GM18873 (cell line): ENCODE data around the gene MRPS34.

Source experiments
- ATAC-seq: cut with Tn5 transposase; IDR thresholded peaks from one replicate; pipeline ENCODE4 v1.9.1; 2021; ENCODE audit warnings: mild to moderate bottlenecking, moderate library complexity, moderate number of reproducible peaks; ENCODE audit not compliant: unreplicated experiment, low FRiP score

Gene MRPS34

DNA sequence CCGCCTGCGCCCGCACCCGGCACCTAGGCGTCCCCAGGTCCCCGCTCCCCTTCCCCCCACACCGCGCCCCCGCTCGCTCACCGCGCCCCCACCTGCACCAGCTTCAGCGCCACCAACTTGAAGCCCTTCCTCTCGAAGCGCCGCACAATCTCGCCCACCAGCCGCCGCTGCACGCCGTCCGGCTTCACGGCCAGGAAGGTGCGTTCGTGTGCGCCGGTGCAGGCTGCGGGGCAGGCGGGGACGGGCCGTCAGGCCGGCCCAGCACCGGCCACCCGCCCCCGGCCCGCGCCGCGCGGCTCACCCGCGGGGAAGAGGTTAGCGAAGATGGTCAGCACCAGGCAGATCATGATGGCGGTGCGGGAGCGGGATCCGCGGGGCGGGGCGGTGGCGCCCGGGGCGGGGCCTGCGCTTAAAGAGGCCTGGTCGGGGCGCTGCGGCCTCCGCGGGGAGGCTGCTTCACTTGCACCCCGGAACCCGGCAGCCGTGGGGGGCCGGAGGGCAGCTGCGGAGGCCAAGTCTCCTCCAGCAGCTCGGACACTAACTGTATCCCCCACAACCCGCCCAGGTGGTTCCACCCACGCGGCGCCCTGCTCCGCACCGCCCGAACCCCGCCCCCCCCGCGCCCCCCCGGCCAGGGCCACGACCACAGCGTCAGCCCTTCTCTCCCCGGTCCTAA lies 1.6 kb downstream of the MRPS34 start, which contains the start of gene NME3:
Gene NME3 (minus strand): TSS at position 356 of the 676 bp plus-strand sequence. CDS start 9 bp downstream, at position 347.
- ATAC-seq: no peak

DNA sequence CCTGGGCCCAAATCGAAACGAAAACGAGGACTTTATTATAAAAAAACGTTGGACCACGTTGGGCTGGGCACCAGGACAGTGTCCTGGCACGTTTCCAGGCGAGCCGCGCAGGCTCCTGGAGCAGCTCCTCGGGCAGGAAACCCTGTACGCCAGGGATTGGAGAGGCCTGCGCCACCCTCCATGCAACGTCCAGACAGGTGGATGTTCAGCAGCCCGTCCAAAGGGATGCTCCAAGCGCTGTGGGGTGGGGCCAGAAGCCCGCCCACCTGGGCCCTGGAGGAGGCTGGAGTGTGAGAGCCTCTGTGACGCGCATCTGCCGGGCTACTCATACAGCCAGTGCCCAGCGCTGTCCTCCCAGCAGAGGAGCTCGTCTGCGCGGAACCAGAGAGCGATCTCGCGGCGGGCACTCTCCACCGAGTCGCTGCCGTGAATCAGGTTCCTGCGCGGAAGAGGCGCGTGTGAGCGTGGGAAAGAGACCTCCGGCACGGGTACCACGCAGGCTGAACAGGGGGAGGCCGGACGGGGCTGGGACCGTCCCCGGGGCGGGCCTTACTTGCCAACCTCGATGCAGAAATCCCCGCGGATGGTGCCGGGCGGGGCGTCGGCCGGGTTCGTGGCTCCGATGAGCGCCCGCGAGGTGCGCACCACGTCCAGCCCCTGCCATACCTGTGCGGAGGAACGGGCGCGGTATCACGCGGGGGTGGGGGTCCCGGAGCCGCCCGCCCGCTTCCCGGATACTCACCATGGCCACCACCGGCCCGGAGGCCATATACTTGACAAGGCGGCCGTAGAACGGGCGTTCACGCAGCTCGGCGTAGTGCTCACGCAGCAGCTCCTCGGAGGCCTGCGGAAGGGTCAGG lies 2.4 kb downstream of the MRPS34 start:
- no peak for ATAC-seq

DNA sequence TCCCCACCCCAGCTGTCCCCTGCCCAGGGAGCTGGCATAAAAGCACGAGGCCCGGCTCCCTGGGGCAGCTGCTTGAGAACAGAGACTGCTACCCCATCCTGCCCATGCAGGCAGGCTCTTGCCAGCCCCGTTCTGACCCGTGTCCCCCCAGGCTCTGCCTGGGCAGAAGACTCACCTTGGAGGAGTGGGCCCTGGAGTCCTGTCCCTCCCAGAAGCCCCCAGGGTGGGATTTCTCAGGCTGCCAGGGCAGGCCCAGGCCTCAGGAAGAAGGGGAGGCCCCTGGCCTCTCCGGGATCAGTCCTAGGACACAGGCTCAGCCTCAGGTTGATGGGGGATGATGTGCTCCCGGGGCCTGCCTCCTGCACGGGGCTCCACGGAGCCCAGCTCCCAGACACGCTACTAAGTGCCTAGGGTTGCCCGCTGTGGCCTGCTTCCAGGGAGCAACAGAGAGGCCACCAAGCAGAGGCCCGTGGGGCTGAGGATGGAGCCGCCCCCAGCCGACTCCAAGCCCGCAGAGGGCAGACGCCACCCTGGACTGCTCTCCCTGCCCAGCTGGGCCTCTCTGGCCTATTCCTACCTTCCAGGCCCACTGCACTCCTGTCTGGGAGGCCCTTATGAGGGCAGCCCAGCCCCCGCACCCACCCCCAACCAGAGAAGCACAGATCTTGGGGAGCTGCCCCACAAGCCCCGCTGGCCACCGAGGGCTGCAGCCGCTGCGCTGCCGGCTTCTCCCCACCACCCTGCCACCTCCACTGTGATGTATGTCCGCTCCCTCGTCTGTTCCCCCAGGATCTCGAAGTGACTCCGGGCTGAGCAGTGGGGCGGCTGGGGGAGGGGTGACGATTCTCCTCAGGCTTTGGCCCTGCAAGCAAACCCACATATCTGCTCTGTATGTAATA lies 3.3 kb downstream of the MRPS34 start:
- ATAC-seq: no peak

DNA sequence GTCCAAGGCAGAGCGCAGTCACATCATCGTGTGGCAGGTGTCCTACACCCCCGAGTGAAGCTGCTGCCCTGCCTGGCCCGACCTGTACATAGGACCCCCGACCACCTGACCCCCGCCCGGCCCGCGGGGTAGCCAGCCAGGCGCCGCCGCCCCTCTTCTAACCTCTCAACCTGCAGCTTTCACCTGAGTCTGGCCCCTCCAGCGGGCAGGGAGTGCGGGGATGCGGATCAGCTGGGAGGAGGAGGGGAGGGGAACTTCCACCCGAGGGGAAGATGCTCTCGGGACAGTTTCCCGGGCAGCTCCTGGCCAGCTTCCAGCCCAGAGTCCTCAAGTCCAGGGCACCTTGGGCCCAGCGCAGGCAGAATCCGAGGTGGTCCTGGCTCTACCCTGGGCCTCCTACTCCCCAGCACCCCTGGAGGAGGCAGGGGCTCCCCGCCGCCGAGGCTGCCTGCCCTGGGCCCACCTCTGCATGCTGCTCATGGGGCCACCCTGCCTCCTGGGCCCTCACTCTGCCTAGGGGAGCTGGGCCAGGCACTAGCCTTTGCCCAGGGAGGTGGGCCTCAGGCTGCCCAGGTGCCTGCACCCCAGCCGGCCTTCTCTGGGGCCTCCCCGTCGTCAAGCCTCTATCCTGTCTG lies 4.0 kb downstream of the MRPS34 start:
- no peak for ATAC-seq

DNA sequence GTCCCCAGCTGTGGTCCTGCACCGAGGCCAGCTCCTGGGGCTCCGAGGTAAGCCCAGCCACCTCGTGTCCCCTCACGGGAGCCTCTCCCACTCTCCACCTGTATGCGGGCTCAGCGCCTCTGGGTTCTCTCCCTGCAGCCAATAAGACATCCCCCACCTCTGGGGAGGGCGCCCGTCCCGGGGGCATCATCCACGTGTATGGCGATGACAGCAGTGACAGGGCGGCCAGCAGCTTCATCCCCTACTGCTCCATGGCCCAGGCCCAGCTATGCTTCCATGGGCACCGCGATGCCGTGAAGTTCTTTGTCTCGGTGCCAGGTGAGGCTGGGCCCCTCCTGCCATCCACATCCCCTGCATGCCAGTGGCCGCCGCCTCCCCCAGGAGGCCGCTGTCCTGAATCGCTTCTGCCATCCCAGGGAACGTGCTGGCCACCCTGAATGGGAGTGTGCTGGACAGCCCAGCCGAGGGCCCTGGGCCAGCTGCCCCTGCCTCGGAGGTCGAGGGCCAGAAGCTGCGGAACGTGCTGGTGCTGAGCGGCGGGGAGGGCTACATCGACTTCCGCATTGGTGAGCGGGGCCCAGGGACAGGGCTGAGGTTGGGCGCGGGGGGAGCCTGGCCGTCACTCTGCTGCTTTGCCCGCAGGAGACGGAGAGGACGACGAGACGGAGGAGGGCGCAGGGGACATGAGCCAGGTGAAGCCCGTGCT lies 4.7 kb downstream of the MRPS34 start:
- ATAC-seq: no peak

DNA sequence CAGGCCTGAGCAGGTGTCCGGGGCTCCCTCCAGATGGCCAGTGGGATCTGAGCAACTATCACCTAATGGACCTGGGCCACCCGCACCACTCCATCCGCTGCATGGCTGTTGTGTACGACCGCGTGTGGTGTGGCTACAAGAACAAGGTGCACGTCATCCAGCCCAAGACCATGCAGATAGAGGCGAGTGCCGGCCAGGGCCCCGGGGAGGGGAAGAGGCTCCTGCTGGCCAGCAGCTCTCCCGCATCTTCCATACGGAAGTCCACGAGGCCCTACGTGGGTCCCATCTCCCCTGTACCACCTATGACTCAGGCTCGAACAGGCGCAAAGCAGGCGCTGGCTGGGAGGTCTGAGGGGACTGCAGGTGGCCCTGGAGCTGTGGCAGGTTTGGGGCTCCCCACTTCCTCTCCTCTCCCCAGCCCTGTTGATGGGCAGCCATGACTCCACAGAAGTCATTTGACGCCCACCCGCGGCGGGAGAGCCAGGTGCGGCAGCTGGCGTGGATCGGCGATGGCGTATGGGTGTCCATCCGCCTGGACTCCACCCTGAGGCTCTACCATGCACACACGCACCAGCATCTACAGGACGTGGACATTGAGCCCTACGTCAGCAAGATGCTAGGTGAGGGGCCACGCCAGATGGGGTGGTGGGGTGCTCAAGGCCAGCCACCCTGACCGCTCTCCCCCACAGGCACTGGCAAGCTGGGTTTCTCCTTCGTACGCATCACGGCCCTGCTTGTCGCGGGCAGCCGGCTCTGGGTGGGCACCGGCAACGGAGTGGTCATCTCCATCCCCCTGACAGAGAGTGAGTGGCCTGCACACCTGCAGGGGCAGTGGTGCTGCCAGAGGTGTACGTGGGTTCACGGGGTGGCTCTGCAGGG lies 5.6 kb downstream of the MRPS34 start:
- no peak for ATAC-seq

DNA sequence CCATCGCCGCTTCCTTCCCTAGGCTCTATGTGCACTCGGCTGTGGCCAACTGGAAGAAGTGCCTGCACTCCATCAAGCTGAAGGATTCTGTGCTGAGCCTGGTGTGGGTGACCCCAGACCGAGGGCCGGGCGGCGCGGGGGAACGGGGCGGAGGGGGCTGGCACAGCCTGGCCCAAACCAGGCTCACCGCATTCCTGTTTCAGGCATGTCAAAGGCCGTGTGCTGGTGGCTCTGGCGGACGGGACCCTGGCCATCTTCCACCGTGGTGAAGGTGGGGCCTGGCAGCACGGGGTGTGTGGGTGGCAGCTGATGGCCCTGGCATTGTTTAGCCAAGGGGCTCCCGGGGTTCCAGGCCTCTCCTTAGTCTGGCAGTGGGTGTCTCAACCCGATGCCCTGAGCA lies 6.2 kb downstream of the MRPS34 start:
- no peak for ATAC-seq

DNA sequence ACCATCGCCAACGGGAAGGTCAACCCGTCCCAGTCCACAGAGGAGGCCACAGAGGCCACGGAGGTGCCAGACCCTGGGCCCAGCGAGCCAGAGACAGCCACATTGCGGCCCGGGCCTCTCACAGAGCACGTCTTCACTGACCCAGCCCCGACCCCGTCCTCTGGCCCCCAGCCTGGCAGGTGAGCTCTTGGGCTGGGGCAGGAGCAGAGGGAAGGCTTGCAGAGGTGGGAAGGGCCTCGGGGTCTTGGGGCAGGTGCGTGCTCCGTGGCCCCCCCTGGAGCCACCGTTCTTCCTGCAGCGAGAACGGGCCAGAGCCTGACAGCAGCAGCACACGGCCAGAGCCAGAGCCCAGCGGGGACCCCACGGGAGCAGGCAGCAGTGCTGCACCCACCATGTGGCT lies 6.7 kb downstream of the MRPS34 start:
- ATAC-seq: no peak

DNA sequence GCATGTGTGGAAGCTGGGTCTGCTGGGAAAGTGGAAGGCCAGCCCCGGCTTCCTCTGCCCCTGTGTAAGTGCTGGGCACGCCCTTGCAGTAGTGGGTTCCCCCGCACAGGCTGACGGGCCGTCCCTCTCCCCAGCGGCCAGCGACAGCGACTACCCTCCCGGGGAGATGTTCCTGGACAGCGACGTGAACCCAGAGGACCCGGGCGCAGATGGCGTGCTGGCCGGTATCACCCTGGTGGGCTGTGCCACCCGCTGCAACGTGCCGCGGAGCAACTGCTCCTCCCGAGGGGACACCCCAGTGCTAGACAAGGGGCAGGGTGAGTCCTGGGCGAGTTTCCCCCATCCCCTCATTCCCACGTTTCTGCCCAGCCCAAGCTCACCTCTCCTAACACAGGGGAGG lies 7.1 kb downstream of the MRPS34 start:
- ATAC-seq: no peak

DNA sequence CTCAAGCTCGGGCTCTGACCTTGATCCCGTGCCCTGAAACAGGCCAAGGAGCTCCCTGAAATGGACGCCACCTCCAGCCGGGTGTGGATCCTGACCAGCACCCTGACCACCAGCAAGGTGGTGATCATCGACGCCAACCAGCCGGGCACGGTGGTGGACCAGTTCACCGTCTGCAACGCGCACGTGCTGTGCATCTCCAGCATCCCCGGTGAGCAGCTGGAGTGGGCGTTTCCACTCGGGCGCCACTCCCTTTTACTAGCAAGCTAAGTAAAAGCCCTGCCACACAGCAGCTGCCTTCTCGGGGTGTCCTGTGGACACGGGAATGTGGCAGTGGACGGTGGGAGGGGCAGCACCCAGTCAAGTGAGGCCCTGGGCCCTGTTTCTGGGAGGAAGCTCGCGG lies 8.0 kb downstream of the MRPS34 start:
- no peak for ATAC-seq

DNA sequence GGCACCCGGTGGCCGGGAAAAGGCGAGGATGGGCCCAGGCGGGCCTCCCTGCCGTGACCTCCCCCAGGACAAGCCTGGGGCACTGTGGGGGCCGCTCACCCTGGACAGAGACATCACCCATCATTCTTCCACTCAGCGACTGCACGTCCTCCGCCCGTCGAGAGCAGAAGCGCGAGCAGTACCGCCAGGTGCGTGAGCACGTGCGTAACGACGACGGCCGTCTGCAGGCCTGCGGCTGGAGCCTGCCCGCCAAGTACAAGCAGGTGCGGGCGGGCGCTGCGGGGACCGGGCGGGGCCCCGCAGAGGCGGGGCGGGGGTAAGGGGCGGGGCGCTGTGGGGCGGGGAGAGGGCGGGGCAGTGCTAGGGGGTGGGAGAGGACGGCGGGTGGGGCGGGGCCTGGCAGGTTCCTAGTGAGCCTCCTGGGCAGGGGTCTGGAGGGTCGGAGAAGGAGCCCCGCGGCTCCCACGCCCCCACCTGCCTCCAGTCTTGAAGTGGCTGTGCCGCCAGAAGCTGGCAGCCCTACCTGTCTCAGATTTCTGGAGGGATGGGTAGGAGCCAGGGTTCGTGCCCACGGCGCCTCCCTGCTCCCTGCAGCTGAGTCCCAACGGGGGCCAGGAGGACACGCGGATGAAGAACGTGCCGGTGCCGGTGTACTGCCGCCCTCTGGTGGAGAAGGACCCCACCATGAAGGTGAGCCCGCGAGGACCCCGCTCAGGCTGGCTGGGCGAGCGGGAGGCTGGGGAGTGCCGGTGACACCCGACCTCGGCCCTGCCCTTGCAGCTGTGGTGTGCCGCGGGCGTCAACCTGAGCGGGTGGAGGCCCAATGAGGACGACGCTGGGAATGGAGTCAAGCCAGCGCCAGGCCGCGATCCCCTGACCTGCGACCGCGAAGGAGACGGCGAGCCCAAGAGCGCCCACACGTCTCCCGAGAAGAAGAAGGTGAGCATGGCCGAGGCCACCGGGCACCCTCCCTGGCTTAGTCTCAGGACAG lies 9.1 kb downstream of the MRPS34 start:
- ATAC-seq: no peak

DNA sequence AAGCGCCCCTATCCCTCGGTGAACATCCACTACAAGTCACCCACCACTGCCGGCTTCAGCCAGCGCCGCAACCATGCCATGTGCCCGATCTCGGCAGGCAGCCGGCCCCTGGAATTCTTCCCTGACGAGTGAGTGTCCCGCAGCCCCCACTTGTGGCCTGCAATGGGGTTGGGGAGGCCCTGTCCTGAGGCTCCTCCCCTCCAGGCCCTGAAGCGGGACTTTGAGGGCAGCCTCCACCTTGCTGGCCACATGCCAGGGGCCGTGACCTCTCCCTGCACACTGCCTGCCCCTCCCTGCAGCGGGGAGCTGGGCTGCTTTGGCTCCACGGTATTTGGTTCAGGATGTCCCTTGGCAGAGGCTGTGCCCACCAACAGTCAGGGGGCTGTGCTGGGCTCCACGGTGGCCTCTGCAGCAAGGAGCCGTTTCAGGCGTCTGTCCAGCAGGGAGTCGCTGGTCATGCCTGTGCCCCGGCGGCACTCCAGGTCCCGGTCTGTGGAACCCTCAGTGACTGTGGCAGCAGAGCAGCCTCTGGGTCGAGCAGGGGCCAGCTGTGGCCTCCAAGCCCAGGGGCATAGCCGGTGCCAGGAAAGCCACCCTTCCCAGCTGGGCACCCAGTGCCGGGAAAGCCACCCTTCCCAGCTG lies 9.9 kb downstream of the MRPS34 start:
- no peak for ATAC-seq

DNA sequence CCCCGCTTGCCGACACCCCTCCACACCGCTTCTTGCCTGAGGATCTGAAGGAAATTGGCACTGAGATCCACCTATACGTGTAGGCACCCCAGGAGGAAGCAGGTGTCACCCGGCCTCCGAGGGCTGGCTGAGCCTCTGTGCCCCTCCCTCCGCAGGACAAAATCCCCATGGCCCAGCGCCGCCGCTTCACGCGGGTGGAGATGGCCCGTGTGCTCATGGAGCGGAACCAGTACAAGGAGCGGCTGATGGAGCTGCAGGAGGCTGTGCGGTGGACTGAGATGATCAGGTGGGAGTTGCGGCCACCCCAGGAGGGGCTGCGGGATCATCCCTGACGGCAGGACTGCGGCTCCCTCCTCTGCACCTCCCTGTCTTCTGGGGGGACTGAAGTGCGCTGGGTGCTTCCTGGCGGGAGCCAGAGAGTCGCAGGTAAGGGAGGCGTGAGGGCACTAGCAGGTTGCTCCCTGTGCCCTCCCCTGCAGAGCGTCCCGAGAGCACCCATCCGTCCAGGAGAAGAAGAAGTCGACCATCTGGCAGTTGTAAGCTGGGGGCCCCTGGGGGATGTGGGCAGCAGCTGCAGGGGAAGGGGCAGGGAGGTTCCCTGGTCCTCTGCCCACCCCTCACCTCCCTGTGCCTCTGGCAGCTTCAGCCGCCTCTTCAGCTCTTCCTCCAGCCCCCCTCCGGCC lies 10.6 kb downstream of the MRPS34 start:
- no peak for ATAC-seq

DNA sequence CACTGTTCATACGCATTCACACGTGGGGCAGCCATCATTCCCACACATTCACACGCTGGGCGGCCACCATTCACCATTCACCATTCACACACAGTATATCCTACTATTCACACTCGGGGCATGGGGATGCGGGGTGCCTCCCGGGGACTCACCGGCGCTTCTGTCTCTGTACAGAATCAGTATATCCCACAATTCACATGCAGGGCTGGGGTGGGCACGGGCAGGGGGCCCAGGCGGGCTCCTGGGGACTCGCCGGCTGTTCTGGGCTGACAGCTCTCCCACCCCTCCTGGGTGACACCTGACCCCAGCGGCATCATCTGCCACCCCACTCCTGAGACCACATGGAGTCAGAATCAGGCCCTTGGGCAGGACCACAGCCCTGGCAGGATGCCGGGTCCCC lies 11.2 kb downstream of the MRPS34 start:
- ATAC-seq: no peak

DNA sequence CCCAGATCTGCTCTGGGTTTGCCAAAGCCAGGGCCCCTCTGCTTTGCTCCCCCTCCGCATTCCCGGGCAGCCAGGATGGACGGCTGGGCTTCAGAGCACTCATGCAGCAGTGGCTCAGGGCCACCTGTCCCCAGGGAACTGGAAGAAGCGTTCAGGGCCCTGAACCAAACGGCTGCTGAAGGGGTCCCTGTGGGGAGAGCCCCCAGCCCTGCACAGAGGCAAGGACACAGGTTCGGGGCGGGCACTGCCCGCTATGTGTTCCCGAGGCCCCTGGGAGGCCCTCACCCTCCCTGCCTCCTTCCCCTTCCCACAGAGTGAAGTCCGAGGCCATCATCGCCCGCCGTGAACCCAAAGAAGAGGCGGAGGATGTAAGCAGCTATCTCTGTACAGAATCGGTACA lies 12.0 kb downstream of the MRPS34 start:
- no peak for ATAC-seq

DNA sequence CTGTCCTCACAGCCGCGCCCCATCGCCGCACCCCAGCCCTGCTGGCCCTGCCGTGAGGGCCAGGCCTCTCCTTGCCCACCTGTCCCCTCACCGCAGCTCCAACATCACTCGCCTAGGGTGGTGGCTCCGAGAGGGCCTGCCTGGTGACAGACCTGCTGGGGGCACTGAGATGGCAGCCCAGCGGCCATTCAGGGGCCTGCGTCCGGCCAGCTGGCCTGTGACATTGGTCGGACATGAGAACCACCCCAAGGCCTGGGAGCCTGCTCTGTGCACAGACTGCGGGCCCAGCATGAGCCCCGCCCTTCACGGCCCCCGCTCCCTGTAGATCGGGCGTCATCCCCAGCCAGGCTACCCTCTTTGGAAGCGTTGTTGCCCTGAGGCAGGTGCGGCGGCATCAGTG lies 13.4 kb downstream of the MRPS34 start:
- ATAC-seq: no peak

DNA sequence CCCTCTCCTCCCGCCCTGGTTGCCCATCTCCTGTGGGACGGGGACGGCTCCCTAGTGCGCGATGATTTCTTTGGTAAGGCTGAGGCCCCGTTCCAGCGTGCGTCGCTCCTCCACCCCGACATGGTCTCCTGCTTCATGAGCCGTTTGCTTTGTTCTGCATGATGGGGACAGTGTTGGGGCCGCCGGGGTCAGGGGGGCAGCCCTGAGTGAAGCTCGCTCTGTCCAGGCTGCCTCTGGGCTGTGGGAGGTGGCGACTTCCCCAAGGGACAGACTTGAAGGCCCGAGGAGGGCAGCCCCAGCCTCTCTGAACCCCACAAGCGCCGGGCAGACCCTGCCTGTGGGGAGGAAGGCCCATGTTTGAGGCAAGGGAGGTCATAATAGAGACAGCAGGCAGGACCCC lies 14.0 kb downstream of the MRPS34 start:
- ATAC-seq: no peak
